HK-2 (cell line): Measurements from ENCODE around the gene GABARAPL2.
"Not testable (repeated sequence)": the region's sequence is repeated elsewhere in the genome, so short reads cannot be mapped to it uniquely, and the experiment has no call there.

Source experiments
- DNase-seq: peaks from one replicate; pipeline ENCODE4 v3.0.0-alpha.2; 2018; ENCODE audit not compliant: unreplicated experiment

Gene GABARAPL2

DNA sequence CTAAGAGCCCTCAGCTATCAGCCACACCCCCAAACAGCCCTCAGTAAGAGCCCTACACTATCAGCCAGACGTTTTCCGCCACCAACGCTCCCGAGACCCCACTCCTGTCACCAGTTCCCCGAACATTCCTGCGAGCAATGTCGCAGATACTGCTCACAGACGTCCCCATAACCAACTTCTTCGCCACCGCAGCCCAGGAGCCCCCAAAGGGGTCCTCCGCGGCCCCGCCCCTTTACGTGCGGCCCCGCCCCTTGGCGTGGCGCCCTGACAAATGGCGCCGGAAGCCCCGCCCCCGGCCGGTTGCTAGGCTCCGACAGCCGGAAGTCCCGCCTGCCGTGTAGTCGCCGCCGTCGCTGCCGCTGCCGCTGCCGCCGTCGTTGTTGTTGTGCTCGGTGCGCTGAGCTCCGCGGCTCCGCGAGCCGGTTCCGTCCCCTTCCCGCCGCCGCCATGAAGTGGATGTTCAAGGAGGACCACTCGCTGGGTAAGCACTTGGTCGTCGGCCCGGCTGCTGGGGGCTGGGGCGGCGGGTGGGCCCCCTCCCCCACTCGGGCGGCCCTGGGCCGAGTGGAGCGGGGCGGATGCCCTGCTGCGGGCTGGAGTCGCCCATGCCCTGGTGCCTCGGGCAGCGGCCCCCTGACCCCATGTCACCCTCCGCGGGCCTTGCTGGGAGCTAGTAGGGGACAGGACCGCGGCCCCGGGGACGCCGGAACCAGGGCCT lies at the start of gene GABARAPL2:
TSS of gene GABARAPL2 (plus strand) at position 340 of the 718 bp plus-strand sequence. CDS start at position 448, 108 bp downstream.
- peak; percentile 84 for DNase-seq

- no peak for DNase-seq
These were observed 47.0 kb upstream of the GABARAPL2 start for GRCh38 chr16:75519175-75519574.

DNA sequence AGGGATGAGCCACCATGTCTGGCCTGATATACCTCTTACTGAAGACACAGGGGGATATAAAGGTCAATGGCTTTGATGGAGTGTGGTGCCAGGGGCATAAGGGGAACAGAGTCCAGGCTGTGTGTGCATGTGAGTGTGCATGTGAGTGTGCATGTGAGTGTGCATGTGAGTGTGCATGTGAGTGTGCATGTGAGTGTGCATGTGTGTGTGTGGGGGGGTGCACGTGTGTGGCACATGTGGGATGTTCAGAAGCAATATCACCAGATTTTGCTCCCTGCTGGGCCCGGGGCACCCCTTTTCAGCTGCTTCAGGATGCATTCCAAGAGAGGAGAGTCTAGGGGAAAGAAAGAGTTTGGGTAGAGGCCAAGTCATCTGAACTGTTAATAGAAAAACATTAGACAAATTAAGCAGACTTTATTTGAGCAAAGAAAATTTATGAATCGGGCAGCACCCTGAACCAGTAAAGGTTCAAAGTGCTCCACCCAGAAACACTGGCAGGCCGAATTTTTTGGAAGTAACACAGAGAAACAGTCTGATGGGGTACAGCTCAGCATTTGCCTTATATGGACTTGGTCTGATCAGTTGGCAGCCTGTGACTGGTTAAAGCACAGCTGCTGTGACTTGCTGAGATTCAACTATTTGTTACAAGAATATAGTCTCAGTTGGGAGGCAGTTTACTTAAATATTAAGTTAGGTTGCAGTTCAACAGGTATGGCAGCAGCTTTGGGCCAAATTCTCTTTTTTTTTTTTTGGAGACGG lies 40.0 kb upstream of the GABARAPL2 start:
- no peak for DNase-seq

- DNase-seq: no peak
These were observed 38.3 kb upstream of the GABARAPL2 start for GRCh38 chr16:75527825-75528299.

GRCh38 chr16:75529056-75529905 lies 36.9 kb upstream of the GABARAPL2 start:
- no peak for DNase-seq

DNA sequence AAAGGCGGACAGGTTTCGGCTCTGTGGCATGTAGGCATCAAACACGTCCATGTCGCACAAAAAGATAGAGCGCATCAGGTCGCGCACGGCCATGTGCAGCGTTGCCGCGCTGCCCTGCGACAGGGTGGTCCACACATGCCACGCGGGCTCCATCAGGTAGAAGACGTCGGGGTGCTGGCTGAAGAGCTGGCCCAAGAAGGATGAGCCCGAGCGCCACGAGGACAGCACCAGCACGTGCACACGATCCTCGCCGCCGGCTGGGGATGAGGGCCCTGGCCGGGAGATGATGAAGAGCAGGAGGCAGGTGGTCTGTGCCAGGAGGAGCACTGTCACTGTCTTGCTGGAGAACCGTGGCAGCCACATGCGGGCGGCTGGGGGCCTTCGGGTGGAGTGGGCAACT lies 36.2 kb upstream of the GABARAPL2 start:
- DNase-seq: no peak

- DNase-seq: no peak
These were observed 33.9 kb upstream of the GABARAPL2 start for GRCh38 chr16:75532142-75532765.

DNA sequence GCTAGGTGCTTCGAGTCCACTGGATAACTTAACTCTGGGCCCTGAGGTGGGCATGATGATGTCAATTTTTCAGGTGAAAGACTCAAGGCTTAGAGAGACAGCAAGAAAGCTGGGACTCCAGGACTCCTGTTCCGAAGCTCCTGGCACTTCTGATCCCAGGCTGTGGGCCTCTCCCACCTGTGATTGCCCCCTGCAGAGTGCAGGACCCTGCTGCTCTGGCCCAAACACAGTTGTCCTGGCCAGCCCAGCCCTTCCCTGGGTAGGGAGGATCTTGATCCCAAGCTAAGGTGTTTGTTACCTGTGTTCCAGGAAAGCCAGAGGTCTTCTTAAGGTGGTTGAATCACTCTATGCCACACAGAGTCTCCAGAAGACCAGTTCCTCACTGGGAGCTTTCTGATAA lies 33.4 kb upstream of the GABARAPL2 start:
- no peak for DNase-seq

- DNase-seq: no peak
These were observed 31.5 kb upstream of the GABARAPL2 start for GRCh38 chr16:75534560-75535205.

DNA sequence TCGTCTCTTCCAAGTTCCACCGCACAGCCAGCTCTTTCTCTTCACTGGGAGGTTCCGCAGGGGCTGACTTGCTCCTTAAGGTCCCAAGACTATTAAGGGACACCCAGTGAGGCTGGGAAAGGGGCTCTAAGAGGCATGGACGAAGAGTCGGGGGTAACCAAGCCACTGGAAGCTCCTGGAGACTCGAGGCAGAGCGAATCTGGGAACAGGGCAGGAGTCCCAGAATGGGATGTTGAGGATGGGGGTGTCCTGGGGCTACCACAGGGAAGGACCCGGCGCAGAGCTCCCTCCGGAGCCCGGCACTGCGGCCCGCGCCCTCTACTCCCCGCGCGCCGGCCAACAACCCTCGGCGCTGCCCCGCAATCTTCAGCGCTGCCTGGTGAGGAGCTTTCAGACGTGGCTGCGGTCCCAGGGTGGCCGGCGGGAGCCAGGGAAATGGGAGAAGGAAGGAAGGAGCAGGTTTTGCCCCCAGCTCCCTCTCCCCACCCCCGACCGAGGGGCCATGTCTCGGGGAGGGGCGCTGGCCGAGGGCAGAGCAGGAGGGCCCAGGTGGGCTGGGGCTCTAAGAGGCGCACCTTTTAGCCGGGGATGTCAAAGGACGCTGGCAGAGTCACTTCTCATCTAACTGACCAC lies 30.9 kb upstream of the GABARAPL2 start:
- DNase-seq: no peak

DNA sequence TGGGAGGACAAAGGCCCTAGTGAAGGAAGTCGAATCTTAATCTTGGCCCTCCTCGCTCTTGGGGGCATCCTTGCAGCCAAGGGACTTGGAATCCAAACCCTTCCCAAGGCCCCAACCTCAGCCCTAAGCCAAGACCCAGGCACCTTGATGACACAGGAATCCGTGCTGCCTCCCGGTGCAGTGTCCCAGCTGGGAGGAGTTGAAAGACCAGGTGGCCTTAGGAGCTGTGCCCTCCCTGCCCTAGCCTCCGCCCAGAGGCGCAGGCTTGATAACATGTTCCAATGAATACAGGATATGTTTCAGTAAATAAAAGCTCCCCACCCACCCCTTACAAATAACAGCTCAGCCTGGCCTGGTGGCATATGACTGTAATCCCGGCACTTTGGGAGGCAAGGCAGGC lies 30.3 kb upstream of the GABARAPL2 start, which contains the start of gene CHST5:
TSS of gene CHST5 (minus strand) at position 208 of the 400 bp plus-strand sequence. CDS start 5,724 bp downstream, outside the sequence.
- DNase-seq: no peak

DNA sequence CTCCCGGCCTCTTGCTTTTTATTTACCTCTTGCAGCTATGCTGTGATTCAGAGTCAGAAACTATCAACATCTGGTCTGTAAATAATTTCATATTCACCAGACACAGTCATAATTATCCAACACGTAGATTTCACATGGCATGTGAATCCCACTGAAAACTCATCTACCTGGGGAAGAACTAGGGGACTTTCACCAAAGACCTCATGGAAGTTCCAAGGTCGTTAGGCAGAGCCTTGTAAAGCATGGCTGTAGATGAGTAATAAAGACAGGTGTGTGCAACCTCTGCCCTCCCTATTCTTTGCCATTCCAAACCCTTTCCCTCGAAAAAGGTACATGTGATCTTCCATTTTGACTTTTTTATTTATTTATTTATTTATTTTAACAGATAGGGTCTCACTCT lies 28.4 kb upstream of the GABARAPL2 start:
- no peak for DNase-seq

DNA sequence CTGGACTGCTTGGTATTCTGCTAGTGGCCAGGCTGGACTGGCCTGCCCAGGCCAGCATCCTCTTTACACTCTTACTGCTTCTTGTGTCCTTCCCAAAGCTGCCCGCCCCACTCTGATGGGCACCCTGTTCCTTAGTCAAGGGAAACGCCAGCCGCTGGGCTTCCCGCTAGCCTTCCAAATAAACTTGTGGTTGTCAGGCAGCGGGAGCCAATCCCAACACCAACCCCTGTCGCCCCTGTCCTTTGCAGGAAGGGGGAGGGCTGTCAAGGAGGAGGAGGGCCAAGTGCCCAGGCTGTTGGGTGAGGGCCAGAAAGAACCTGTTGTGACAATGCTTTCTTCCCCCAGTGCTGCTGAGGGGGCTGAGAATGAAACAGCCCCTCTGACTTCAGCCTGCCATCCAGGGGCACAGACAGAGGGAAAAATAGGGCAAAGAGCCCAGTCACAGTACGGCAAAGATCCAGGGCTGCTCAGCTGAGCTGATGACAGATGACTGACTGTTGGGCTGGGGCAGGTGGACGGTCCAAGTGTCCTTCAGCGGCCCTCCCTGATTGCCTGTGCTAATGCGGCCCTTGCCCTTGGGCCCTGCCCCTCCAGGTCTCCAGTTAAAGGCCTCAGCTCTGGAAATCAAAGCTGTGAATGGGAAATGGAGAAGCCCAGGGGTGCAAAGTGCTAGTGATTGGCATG lies 27.2 kb upstream of the GABARAPL2 start:
- not testable (repeated sequence) for DNase-seq

DNA sequence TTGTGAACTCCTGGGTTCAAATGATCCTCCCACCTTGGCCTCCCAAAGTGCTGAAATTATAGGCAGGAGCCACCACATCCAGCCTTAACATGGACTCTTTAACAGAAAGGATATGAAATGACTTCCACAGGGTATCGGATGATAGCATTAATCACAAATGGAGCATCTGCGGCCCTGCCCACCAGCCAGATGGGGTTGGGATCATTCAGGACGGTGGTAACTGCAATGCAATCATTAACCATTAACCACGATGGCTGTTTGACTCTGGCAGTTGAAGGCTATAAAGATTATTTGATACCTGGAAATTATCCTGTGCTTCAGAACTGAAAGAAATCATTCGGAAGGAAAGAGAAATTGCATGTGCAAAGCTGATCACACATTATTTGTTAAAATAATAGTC lies 24.9 kb upstream of the GABARAPL2 start:
- DNase-seq: no peak

DNA sequence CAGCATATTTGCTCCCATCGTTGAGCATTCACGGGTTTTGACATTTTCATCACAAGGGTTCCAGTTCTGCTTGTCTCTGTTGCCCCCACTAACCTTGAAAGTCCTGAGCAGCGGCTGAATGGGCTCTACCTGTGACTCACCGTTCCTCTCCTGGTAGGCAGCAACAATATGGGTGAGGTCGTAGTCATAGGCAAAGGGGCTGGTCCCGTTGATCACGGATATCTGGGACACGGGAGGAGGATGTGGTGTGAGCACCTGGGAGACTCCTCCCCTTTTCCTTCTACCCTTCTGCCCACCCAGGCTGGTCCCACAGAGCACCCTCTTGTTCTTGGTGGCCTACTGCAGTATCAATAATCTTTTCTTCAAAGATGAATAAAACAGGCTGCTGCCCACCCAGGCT lies 23.7 kb upstream of the GABARAPL2 start:
- not testable (repeated sequence) for DNase-seq

DNA sequence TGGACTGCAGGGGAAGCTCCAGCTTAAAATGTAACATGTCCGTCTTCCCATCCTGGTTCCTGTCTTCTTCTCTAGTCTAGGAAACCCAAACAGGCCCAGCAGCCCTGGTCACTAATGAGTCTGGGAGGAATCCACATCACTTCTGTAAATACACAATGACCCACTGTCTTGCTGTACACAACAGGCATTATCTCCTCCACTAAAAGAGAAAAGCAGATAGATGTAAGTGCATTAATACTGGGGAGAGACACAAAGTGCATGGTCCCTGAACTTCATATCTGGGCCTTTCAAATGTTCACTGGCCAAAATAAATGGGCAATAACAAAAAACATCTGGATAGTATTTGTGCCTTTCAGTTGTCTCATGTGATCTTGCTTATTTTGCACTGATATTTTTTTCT lies 20.3 kb upstream of the GABARAPL2 start:
- not testable (repeated sequence) for DNase-seq

DNA sequence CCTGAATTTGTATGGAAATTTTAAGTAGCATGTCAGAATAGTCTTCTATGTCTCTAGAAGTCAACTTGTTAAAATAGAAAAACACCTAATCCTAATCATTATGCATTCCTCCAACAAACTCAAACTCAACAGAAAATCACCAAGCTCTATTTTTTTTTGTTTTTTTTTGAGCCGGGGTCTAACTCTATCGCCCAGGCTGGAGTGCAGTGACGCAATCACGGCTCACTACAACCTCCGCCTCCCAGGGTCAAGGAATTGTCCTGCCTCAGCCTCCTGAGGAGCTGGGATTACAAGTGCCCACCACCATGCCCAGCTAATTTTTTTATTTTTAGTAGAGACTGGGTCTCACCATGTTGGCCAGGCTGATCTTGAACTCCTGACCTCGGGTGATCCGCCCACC lies 19.9 kb upstream of the GABARAPL2 start:
- no peak for DNase-seq

GRCh38 chr16:75548456-75548855 lies 17.7 kb upstream of the GABARAPL2 start:
- DNase-seq: not testable (repeated sequence)

DNA sequence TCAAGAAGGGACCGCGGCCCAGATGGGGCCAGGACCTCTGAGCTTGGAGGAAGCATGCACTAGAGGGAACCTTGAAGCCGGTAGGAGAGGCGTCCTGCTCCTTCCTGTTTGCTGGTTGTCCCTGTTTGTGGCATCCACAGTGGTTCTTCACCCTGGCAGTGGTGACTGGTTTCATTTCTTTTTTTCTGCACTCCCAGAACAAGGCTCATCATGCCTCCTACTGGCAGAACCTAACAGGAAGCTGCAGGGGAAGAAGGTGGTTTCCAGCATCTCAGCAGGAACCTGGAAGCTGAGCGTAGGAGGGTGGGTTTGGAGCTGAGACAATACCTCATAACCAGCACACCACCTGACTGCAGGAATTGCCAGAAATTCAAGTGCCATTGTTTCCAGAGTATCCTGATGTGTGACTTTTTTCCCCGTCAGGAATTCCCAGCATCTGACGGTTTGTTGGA lies 15.9 kb upstream of the GABARAPL2 start:
- DNase-seq: peak; percentile 18

DNA sequence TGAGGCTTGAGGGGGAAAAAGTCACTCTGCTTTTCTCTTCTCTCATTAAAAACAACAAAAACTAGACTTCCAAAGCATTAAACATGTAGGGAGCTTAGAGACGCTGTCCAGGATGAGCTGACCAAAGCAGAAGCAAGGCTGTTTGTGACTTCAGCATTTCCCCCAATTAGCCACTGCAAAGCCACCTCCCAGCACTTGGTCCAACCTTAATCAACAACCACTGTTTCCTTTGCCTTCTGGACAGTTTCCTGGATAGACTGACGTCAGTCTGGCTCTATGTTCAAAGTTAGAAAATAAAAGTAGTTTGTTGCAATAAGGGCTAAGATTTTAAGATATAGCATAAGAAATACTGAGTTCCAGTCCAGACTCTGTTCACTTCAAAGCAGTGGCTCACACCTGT lies 13.2 kb upstream of the GABARAPL2 start:
- no peak for DNase-seq
